GM18520 (cell line): ENCODE results near the gene VGF.
"Not testable (repeated sequence)": the region's sequence is repeated elsewhere in the genome, so short reads cannot be mapped to it uniquely, and the experiment has no call there.

Source experiments
- ATAC-seq: cut with Tn5 transposase; IDR thresholded peaks from one replicate; pipeline ENCODE4 v1.9.1; 2021; ENCODE audit not compliant: unreplicated experiment

Gene VGF

GRCh38 chr7:101140339-101140699 lies 25.1 kb downstream of the VGF start:
- no peak for ATAC-seq

- ATAC-seq: peak; percentile 57
Observed at GRCh38 chr7:101138213-101138870, 27.0 kb downstream of the VGF start.

- no peak for ATAC-seq
Observed at GRCh38 chr7:101137651-101138212, 27.6 kb downstream of the VGF start.

- ATAC-seq: no peak
Observed at GRCh38 chr7:101134399-101134980, 30.9 kb downstream of the VGF start.

- no peak for ATAC-seq
Observed at GRCh38 chr7:101133621-101134398, 31.6 kb downstream of the VGF start.

- not testable (repeated sequence) for ATAC-seq
Observed at GRCh38 chr7:101132626-101133600, 32.5 kb downstream of the VGF start.

GRCh38 chr7:101129603-101130117 lies 35.7 kb downstream of the VGF start:
- no peak for ATAC-seq

- ATAC-seq: no peak
Observed at GRCh38 chr7:101128040-101128834, 37.1 kb downstream of the VGF start.

GRCh38 chr7:101127460-101128039 lies 37.8 kb downstream of the VGF start:
- no peak for ATAC-seq

- ATAC-seq: peak; percentile 24
Observed at GRCh38 chr7:101126651-101127459, 38.5 kb downstream of the VGF start, which contains the start of gene SERPINE1. TSS of gene SERPINE1 (plus strand) at chr7:101127104. CDS start at chr7:101128394, 1,290 bp downstream.

- peak; percentile 41 for ATAC-seq
Observed at GRCh38 chr7:101125989-101126650, 39.2 kb downstream of the VGF start.

GRCh38 chr7:101124376-101125056 lies 40.9 kb downstream of the VGF start:
- ATAC-seq: no peak

- no peak for ATAC-seq
Observed at GRCh38 chr7:101123703-101124068, 41.7 kb downstream of the VGF start.

GRCh38 chr7:101122933-101123702 lies 42.3 kb downstream of the VGF start:
- no peak for ATAC-seq

- no peak for ATAC-seq
Observed at GRCh38 chr7:101121991-101122932, 43.1 kb downstream of the VGF start.

- ATAC-seq: not testable (repeated sequence)
Observed at GRCh38 chr7:101121631-101121990, 43.8 kb downstream of the VGF start.
